HG03520 (cell line): Measurements from ENCODE around the gene NLRC4.
"Not testable (repeated sequence)": the region's sequence is repeated elsewhere in the genome, so short reads cannot be mapped to it uniquely, and the experiment has no call there.

ENCODE experiments used
- ATAC-seq: cut with Tn5 transposase; IDR thresholded peaks from one replicate; pipeline ENCODE4 v1.9.1; 2021; ENCODE audit warnings: mild to moderate bottlenecking, moderate library complexity; ENCODE audit not compliant: unreplicated experiment

Gene NLRC4, protein sequence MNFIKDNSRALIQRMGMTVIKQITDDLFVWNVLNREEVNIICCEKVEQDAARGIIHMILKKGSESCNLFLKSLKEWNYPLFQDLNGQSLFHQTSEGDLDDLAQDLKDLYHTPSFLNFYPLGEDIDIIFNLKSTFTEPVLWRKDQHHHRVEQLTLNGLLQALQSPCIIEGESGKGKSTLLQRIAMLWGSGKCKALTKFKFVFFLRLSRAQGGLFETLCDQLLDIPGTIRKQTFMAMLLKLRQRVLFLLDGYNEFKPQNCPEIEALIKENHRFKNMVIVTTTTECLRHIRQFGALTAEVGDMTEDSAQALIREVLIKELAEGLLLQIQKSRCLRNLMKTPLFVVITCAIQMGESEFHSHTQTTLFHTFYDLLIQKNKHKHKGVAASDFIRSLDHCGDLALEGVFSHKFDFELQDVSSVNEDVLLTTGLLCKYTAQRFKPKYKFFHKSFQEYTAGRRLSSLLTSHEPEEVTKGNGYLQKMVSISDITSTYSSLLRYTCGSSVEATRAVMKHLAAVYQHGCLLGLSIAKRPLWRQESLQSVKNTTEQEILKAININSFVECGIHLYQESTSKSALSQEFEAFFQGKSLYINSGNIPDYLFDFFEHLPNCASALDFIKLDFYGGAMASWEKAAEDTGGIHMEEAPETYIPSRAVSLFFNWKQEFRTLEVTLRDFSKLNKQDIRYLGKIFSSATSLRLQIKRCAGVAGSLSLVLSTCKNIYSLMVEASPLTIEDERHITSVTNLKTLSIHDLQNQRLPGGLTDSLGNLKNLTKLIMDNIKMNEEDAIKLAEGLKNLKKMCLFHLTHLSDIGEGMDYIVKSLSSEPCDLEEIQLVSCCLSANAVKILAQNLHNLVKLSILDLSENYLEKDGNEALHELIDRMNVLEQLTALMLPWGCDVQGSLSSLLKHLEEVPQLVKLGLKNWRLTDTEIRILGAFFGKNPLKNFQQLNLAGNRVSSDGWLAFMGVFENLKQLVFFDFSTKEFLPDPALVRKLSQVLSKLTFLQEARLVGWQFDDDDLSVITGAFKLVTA

DNA sequence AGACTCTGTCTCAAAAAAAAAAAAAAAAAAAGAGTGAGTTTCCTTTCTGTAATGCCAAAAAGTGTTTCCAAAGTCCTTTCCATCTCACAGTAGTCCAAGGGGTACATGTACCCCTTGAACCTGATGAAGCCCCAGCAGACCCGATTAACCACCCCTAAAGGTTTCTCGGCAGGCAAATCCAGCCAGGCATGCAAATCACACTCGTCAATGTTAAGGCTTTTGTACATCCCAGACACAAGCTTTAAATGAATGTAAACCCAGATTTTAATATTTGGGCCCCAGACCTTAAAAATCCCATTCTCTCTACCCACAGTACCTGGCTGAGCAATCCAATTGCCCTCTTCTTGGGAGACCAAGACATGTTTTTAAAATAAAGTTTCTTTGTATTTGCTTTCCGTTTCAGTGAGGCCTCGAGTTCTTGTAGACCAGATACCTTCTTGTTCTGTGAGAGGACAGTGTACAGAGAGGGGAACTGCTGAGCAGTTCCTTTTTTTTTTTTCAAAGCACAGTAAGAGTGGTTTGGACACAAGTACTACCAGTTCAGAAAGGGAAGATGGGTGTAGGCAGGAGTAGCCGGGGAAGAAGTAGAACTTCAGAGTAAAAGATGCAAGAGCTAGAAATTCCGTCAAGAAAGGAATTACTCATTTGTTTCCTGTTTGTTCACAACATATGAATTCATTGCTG lies at the start of gene NLRC4:
Gene NLRC4, minus strand, starts transcription at position 465 of the 684 bp plus-strand sequence. CDS start 8,111 bp downstream, outside the sequence.
- ATAC-seq = peak; percentile 83

DNA sequence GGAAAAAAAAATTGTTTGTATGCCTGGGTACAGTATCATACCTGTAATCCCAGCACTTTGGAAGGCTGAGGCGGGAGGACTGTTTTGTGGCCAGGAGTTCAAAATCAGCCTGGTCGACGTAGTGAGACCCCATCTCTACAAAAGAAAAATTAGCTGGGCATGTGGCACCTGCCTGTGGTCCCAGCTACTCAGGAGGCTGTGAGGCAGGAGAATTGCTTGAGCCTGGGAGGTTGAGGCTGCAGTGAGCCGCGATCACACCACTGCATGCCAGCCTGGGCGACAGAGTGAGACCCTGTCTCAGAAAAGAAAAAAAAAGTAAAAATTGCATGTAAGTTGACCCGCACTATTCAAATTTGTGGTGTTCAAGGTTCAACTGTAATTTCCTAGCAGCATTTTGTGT lies 45.9 kb upstream of the NLRC4 start:
- ATAC-seq = no peak

DNA sequence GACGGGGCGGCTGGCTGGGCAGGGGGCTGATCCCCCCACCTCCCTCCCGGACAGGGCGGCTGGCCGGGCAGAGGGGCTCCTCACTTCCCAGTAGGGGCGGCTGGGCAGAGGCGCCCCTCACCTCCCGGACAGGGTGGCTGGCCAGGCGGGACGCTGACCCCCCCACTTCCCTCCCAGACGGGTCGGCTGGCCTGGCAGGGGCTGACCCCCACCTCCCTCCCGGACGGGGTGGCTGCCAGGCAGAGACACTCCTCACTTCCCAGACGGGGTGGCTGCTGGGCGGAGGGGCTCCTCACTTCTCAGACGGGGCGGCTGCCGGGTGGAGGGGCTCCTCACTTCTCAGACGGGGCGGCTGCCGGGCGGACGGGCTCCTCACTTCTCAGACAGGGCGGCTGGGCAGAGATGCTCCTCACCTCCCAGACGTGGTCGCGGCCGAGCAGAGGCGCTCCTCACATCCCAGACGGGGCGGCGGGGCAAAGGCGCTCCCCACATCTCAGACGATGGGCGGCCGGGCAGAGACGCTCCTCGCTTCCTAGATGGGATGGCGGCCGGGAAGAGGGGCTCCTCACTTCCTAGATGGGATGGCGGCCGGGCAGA lies 29.4 kb upstream of the NLRC4 start:
- not testable (repeated sequence) for ATAC-seq

DNA sequence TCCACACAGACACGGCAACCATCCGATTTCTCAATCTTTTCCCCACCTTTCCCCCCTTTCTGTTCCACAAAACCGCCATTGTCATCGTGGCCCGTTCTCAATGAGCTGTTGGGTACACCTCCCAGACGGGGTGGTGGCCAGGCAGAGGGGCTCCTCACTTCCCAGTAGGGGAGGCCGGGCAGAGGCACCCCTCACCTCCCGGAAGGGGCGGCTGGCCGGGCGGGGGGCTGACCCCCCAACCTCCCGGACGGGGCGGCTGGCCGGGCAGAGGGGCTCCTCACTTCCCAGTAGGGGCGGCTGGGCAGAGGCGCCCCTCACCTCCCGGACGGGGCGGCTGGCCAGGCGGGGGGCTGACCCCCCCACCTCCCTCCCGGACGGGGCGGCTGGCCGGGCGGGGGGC lies 28.8 kb upstream of the NLRC4 start:
- not testable (repeated sequence) for ATAC-seq

DNA sequence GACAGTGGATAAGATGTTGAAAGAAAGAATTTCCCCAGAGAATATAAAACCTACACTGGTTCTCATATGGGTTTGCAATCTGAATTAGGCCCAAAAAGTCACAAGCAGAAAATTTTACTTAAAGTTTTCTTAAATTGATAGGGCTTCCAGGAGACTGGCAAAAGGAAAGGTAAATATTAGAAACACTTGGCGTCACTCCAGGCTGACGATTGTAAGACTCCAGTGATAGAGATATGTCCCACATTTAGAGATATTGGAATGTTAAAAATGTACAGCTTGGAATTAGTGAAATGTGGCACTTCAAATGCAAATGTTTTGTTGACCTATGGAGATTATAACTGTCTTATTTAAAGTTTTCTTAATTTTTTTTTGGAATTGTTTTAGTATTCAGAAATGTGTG lies 27.1 kb upstream of the NLRC4 start:
- ATAC-seq = no peak

DNA sequence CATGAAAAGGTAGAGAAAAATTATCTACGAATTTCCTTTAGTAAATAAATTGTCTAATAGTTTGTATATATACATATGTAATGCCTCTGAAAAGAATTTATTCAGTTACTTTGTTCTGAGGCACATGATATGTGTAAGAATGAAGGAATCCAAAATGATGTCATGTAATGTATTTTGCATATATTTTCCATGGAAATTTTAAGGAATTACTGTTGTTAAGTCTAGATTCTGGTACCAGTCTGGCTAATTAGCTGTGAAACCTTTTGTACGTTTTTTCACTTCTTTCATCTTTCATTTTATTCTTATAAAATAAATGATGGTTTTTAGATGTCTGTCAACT lies 25.3 kb upstream of the NLRC4 start:
- no peak for ATAC-seq

DNA sequence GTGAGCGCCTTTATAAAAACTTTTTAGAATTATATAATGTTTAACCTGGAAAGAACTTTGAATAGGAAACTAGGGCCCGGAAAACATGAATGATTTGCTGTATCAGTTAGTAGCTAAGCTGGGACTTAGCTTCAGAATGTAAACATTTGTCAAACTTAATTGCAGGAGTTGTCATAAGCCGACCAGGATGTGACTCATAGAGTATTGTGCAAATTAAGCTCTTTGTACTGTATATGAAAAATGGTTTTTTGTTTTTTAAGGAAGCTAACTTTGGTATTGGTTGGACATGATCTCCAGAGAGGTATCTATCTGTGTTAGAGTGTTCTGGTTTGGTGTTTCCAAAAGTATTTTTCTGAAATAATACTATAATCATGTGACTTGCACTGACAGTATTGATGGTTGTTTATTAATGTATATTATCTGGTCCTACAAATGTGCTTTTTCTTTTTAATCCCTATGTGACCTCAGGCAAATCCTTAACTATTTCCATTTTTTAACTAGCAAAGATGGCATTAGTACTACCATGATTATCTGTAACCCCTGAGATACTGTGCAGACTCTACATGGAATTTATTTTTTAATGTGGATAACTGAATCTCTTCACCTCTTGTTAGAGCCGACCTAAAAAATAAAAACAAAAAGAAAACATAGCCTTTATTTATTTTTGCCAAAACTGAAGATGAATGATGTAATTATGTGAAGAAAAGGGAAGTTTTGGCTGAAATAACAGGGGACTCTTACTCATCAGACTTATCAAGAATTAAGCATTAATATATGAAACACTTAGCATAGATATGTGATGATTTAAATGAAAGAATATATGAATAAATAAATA lies 24.7 kb upstream of the NLRC4 start:
- no peak for ATAC-seq

DNA sequence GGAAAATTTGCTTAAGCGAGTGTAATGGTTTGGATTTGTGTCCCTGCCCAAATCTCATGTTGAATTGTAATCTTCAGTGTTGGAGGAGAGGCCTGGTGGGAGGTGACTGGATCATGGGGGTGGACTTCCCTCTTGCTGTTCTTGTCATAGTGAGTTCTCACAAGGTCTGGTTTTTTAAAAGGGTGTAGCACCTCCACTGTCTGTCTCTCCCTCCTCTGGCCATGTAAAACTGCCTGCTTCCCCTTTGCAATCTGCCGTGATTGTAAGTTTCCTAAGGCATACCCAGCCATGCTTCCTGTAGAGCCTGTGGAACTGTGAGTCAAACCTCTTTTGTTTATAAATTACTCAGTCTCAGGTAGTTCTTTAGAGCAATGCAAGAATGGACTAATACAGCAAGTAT lies 19.6 kb upstream of the NLRC4 start:
- no peak for ATAC-seq

DNA sequence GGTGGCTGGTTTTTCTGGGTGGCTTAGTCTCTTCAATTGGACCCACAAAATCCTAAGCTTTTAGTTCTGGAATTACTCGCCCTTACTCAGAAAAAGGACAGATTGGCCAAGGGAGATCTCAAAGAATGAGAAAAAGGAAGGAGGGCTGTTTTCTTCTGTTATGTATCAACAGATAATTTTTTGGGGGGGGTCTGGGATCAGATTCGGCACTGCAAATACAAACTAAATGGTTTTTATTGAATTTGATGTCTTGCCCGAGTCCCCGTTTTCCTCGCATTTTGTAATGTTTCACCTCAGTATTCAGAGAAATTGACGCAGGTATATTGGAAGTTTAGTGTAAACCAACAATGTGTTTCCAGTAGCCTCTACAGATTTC lies 13.8 kb upstream of the NLRC4 start:
- no peak for ATAC-seq

DNA sequence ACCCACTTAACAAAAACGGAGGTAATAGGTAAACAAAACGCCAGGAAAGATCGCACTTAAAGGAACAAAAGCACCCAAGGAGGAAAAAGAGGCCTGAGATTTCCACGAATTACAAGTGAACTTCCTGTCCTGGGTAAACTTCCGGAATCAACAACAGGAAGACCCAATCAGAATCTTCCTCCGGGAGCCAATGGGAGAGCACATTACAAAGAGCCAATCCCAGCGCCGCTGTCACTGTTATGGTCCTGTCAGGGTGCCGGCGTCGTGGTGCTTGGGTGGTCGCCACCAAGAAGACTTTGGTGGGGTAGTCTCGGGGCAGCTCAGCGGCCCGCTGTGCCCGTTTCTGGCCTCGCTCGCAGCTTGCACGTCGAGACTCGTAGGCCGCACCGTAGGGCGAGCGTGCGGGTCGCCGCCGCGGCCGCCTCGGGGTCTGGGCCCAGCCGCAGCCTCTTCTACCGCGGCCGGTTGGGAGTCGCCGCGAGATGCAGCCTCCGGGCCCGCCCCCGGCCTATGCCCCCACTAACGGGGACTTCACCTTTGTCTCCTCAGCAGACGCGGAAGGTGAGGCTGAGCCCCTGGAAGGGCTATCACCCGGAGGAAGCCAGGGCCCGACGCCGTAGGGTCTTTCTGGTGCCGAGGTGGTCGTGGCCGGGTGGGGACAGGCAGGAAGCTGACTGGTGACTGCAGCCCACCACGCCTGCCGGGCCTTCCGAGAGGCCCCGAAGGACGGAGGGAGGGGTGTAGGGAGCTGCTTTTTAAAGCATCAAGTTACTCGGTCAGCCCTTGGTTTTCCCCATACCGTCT lies 13.2 kb upstream of the NLRC4 start, which contains the start of gene YIPF4:
Gene YIPF4, plus strand, starts transcription at position 231 of the 804 bp plus-strand sequence. Its CDS starts 252 bp downstream, at position 483.
- ATAC-seq = peak; percentile 99

DNA sequence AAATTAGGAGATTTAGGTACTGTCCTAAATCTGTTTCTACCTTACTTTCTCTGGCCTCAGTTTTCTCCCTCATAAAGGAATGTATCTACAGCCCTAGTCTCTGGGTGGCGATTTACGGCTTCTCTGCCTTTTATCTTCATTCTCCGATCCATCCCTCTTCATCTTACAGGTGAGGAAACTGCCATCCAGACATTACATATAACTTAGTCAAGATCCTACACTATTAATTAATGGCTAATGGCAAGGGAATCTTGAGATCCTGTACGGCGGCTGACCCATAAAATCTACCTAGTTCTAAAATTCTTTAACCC lies 12.6 kb upstream of the NLRC4 start:
- ATAC-seq = no peak

DNA sequence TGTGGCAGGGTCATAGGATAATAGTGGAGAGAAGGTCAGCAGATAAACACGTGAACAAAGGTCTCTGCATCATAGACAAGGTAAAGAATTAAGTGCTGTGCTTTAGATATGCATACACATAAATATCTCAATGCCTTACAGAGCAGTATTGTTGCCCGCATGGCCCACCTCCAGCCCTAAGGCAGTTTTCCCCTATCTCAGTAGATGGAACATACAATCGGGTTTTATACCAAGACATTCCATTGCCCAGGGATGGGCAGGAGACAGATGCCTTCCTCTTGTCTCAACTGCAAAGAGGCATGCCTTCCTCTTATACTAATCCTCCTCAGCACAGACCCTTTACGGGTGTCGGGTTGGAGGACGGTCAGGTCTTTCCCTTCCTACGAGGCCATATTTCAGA lies 11.1 kb upstream of the NLRC4 start:
- ATAC-seq = not testable (repeated sequence)

DNA sequence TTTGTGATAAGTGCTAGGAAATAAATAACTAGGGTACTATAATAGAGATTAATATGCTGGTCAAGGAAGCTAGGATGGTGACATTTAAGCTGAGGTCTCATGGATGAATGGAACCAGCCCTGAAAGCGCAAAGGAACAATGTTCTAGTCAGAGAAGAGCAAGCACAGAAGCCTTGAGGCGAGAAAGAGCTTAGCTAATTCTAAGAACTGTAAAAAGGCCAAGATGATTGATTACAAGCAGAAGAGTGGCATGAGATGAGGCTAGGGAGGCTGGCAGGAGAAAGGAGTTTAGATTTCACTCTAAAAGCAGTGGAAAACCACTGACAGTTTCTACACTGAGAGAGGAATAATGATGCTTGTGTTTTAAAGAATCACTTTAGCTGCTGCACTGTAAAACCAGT lies 9.6 kb upstream of the NLRC4 start:
- no peak for ATAC-seq

DNA sequence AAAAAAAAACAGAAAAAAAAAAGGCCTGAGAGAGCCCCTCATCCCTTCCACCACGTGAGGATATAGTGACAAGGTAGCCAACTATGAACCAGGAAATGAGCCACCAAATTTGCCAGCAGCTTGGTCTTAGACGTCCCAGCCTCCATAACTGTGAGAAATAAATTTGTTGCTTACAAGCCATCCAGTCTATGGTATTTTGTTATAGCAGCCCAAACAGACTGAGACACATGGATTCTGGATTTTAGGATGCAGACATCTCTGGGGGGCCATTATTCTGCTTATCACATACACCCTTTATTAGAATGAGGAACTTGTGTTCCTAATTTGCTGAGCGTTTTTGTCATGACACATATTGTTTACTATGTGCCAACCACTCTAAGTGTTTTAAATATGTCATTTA lies 7.6 kb upstream of the NLRC4 start:
- ATAC-seq = no peak

DNA sequence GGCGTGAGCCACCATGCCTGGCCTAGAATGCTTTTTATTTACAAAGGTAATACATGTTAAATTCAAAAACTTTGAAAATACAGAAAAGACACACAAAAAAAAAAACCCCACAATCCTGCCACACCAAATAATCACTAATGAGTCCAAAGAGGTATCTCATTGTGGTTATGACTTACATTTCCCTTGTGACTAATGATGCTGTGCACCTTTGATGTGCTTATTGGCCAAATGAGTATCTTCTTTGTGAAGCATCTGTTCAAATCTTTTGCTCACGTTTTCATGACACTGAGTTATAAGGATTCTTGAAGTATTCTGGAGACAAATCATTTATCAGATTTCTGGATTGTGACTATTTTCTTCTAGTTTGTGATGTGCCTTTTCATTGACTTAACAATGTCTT lies 6.4 kb upstream of the NLRC4 start:
- no peak for ATAC-seq

DNA sequence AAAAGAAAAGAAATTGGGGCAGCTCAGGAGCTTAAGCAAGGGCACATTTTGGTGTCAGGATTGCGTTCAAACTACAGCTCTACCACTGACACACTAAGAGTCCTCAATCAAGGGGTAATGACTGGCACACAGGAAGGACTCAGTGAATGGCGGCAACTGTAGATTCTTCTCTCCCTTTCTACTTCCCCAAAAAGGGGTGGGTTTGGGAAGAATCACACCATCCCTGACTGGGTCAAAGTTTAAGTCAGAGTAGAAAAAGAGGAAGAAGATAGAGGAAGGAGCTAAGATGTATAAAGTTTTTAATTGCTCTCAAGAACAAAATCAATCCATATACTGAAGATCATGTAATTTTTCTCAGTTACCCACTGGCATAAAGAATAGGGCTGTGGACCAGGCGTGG lies 2.6 kb downstream of the NLRC4 start:
- no peak for ATAC-seq

DNA sequence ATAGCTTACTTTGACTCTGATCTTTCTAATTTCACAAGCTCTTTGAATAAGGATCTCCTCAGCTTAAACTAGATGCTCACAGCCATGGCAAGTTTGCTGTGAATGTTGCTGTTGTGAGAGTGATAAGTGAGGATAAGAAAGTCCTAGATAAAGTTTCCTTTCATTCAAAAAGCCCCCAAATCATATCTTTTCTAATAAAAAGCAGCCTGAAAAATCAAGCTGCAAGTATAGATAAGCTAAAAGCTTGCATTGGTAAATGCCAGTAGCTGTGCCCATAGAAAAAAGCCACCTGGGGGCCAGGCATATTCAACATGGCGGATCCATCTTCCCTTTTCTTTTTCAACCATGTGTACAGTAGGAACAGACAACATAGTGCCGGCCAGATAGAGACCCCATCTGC lies 4.3 kb downstream of the NLRC4 start:
- no peak for ATAC-seq

DNA sequence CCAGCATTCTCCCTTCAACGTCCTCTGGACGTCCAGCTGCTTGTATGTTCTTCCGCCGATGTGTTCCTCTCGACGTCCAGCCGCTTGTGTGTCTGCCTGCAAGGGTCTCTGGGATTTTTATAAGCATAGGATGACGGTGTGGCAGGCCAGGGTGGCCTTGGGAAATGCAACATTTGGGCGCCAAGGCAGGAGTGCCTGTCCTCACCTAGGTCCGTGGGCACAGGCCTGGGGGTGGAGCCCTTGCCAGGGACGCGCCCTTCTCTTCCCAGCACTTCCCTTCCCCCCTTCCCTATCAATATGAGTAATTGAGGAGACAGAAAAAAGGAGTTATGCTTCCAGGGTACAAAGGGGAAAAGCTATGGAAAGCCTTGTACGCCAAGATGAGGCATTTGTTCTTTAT lies 6.4 kb downstream of the NLRC4 start:
- no peak for ATAC-seq

DNA sequence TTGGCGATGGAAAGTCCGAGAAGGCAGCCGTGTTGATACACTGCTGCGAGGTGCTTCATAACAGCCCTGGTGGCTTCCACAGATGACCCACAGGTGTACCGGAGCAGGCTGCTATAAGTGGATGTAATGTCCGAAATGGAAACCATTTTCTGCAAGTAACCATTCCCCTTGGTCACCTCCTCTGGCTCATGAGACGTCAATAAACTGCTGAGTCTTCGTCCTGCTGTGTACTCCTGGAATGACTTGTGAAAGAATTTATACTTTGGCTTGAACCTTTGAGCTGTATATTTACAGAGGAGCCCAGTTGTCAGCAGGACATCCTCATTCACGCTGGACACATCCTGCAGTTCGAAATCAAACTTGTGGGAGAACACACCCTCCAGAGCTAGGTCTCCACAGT lies 14.4 kb downstream of the NLRC4 start:
- no peak for ATAC-seq
